Adrenal gland (tissue), 12 donors: ENCODE data around the gene MTHFD2L. TPM values are rescaled to one million over a fixed set of nuclear protein-coding genes. Genes with fewer than 3 reads are reported as not detected.

Experiments
- DNase-seq, 7 donors: peaks; one replicate each; pipeline ENCODE4 v3.0.0-alpha.2; 2019 to 2020
- H3K27ac ChIP-seq, 5 donors: fragments of 200-600 bp; sonication (generic) in 4 of 5; 1 replicate in 3 of 5; 2 replicates in 2 of 5; pipeline versions ENCODE4 v1.5.1 to v1.8.0; 2016 to 2020; ENCODE audit warnings: mild to moderate bottlenecking in 1 of 5
- H3K27me3 ChIP-seq: fragments of 200-600 bp; 2 replicates; pipeline ENCODE4 v1.8.0; 2021
- H3K36me3 ChIP-seq, 2 donors: fragments of 200-600 bp; replicated peaks in 1 of 2; 1 replicate in 1 of 2; 2 replicates in 1 of 2; pipeline versions ENCODE4 v1.5.1 to v1.8.0; 2018 to 2022
- H3K4me1 ChIP-seq, 2 donors: fragments of 200-600 bp; replicated peaks in 1 of 2; 1 replicate in 1 of 2; 2 replicates in 1 of 2; pipeline versions ENCODE4 v1.5.1 to v1.8.0; 2018 to 2021
- H3K4me3 ChIP-seq, 4 donors: fragments of 200-600 bp; sonication (generic) in 3 of 4; one replicate each; pipeline ENCODE4 v1.5.1; 2016 to 2018
- H3K9me3 ChIP-seq, 3 donors: fragments of 200-600 bp; sonication (generic) in 1 of 3; replicated peaks in 1 of 3; 1 replicate in 2 of 3; 2 replicates in 1 of 3; pipeline versions ENCODE4 v1.5.1 to v1.8.0; 2016 to 2021
- POLR2A ChIP-seq, 2 donors: fragments of 450-650 bp; IDR thresholded peaks; one replicate each; pipeline ENCODE4 v1.6.1; 2017; ENCODE audit warnings: antibody characterized with exemption in 2 of 2, mild to moderate bottlenecking in 2 of 2, moderate library complexity in 1 of 2
- whole genome bisulfite sequencing, 4 donors: extraction: QIAGEN DNeasy Blood & Tissue Kit in 2 of 4; methylation state at CpG; one replicate each; pipeline versions ENCODE4 v1.1.5 to v1.1.7; 2013 to 2017; 5-methylcytosine and 5-hydroxymethylcytosine counted together
- intact Hi-C, 2 donors: fragments of 100-400 bp; cut with DNase I; formaldehyde crosslinking; loops; one replicate each; pipeline versions ENCODE4 v1.14.1 to v1.15.0; 2022 to 2023
- polyA plus RNA-seq, 3 donors: library from polyadenylated mRNA; stranded (reverse); fragments of 200-250 nt in 2 of 3; fragments of 350-450 nt in 1 of 3; fragmentation: Illumina TruSeq in 1 of 3; extraction: RNeasy Lipid Tissue Mini Kit (QIAGEN cat#74804) in 1 of 3; gene quantifications; one replicate each; pipeline ENCODE4 v1.2.3, GENCODE V29; 2013 to 2014
- total RNA-seq, 9 donors: library from RNA; depleted of rRNA in 4 of 9; stranded (reverse); fragments of >200 nt in 4 of 9; fragments of 120-200 nt in 1 of 9; fragmentation: NEBNext Ultra II Directional in 1 of 9; extraction: Animal tissue kit (Norgen Biotek cat#: 25700) in 1 of 9; gene quantifications; one replicate each; pipeline versions ENCODE4 v1.1.0 to v1.2.4, GENCODE V29; 2013 to 2023
- TF ChIP-seq, protein P1 (sequence below), 6 experiments: fragments of 450-650 bp in 4 of 6; fragments of 200-600 bp in 2 of 6; sonication (generic) in 1 of 6; IDR thresholded peaks; 1 replicate in 5 of 6; 2 replicates in 1 of 6; pipeline versions ENCODE4 v1.5.1 to v1.8.0; 2016 to 2021; ENCODE audit warnings: antibody characterized with exemption in 6 of 6, mild to moderate bottlenecking in 2 of 6, moderate library complexity in 1 of 6
- donor health status: healthy with polysubstance abuse.
- donor health status: Bipolar disorder and iron deficiency.
- donor health status: DM: yes; HTN: yes; CAD: no.
- donor health status: DM: no; HTN: no; CAD: no.
- donor health status: DM: no; HTN: no; CAD: no.
- donor health status: DM: yes; HTN: yes; CAD: no.

Gene MTHFD2L
- total and polyA plus RNA-seq, 12 donors, result 9.8 to 38.2 (median 15.9) TPM

DNA sequence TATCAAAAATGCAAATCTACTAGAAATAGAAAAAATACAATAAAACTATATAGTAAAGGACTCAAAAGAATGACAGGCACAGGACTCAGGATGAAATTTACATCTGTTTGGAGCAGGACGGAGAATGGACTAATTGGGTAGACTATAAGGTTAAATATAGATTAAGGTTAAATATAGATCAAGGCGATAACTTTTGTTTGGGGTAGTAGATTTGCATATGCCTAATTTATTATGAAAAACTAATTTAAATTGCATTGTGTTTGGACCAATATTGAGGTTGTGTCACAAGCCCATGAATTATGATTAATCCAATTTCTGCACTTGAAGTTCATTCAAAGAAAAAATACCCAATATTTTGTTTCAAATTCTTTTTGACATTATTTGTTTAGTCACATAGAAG is 31.0 kb downstream of the MTHFD2L start:
- H3K9me3 ChIP-seq, result no peaks in the 10 kb centered on the region
- no peak for TF ChIP-seq POLR2A (IDR thresholded peaks at IDR 0.05)
- H3K27me3 ChIP-seq, result no peaks in the 10 kb centered on the region
- intact Hi-C loops, result loop anchor here in 1 of 2 donors (10.0 kb wide), 1 partner anchor 126 kb away; no protein-coding TSS in a partner anchor
- H3K4me1 ChIP-seq, result no peaks in the 10 kb centered on the region
- H3K36me3 ChIP-seq, result no peaks in the 10 kb centered on the region
- no peak overlapping the region for H3K4me3 ChIP-seq
- DNase-seq, result no peak
- WGBS, 4 donors, result 56 to 74% (median 69%) methylated on average over 2 of the region's 2 CpGs
- H3K27ac ChIP-seq, result no peak overlapping the region

DNA sequence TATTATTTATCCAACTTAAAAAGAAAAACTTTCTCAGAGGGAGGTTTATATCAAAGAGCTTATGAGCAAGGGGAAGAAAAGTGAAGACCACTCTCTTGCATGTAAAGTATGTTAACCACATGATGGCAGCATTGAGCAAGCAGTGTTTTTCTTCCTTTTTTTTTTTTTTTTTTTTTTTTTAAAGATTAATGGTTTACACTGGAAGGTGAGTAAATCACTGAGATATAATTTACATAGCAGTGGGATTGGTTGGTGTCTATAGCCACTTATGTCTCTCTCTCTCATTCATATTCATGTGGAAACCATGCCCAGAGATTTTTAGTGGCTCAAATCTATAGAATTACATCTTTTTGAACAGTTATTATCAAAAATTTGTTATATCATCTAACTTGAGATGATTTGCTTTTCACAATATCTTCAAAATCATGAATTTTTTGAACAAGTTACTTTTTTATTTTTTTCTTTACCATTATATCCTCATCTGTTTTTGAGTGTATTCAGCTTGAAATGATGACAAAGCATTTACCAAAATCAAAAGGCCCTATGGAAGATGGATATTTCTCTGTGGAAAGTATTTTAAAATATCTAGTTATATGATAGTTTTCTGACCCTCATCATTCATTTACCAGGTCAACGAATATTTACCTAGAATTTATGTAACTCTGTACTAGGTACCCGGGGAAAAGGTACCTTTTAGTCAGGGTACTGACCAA is 31.6 kb downstream of the MTHFD2L start:
- no peak overlapping the region for H3K4me3 ChIP-seq
- no peaks in the 10 kb centered on the region for H3K9me3 ChIP-seq
- no peaks in the 10 kb centered on the region for H3K4me1 ChIP-seq
- no peaks in the 10 kb centered on the region for H3K36me3 ChIP-seq
- no peak for TF ChIP-seq POLR2A (IDR thresholded peaks at IDR 0.05)
- TF ChIP-seq, protein P1, sequence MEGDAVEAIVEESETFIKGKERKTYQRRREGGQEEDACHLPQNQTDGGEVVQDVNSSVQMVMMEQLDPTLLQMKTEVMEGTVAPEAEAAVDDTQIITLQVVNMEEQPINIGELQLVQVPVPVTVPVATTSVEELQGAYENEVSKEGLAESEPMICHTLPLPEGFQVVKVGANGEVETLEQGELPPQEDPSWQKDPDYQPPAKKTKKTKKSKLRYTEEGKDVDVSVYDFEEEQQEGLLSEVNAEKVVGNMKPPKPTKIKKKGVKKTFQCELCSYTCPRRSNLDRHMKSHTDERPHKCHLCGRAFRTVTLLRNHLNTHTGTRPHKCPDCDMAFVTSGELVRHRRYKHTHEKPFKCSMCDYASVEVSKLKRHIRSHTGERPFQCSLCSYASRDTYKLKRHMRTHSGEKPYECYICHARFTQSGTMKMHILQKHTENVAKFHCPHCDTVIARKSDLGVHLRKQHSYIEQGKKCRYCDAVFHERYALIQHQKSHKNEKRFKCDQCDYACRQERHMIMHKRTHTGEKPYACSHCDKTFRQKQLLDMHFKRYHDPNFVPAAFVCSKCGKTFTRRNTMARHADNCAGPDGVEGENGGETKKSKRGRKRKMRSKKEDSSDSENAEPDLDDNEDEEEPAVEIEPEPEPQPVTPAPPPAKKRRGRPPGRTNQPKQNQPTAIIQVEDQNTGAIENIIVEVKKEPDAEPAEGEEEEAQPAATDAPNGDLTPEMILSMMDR (IDR thresholded peaks at IDR 0.05), result peak; percentile 19 to 74 (median 54)
- whole genome bisulfite sequencing, 4 donors, result 62 to 86% (median 70%) methylated on average over 2 of the region's 2 CpGs
- H3K27ac ChIP-seq, result no peak overlapping the region
- H3K27me3 ChIP-seq, result no peaks in the 10 kb centered on the region
- intact Hi-C loops, result loop anchor here (5.0 to 10.0 kb wide), 2 partner anchors 118 to 125 kb away; partner anchors contain the start of gene EPGN (in 1 of the 2)
- peak in 1 of 7 donors; percentile 12 for DNase-seq

DNA sequence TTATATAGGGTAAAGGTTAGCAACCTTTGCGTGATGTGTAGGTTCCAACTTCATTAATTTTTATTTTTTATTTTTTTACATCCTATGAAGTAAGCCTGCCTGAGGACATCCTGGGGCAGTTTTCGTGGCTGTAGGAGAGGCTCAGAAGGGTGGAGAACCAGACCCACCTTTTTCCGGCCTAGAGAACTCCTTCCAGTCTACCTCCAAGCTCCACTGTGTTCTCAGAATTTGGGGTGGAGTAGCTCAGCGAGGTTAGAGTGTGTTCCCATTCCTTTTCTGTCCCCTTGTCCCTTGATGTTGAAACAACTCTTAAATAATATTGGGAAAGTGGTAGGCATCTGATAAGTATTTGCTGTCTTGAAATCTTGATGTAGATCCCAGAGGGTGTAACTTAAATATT is 32.4 kb downstream of the MTHFD2L start:
- Histone ChIP-seq H3K27ac (no peak overlapping the region), H3K4me3 (no peak overlapping the region), H3K27me3 (no peaks in the 10 kb centered on the region), H3K9me3 (no peaks in the 10 kb centered on the region), H3K36me3 (no peaks in the 10 kb centered on the region), H3K4me1 (no peaks in the 10 kb centered on the region)
- DNase-seq, result no peak
- WGBS, 4 donors, result 94 to 96% (median 94%) methylated on average over 4 of the region's 4 CpGs
- intact Hi-C loops, result loop anchor here in 1 of 2 donors (5.0 kb wide), 1 partner anchor 117 kb away; the partner anchor contains the start of gene EPGN
- TF ChIP-seq POLR2A (IDR thresholded peaks at IDR 0.05), result no peak
- TF ChIP-seq, protein P1 (IDR thresholded peaks at IDR 0.05), result no peak

DNA sequence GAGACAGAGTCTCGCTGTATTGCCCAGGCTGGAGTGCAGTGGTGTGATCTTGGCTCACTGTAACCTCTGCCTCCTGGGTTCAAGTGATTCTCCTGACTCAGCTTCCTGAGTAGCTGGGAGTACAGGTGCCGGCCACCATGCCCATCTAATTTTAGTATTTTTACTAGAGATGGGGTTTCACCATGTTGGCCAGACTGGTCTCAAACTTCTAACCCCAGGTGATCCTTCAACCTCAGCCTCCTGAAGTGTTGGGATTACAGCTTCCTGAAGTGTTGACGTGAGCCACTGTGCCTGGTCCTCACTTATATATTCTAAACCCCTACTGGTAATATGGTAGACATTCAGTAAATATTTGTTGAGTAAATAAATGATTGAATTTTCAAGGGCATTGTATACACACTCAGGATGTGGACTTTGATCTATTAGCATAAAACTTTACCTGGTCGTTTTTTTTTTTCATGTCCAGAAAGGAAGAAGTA is 33.0 kb downstream of the MTHFD2L start:
- Histone ChIP-seq H3K27me3 (no peaks in the 10 kb centered on the region), H3K4me1 (no peaks in the 10 kb centered on the region), H3K4me3 (no peak overlapping the region), H3K9me3 (no peaks in the 10 kb centered on the region), H3K36me3 (no peaks in the 10 kb centered on the region), H3K27ac (no peak overlapping the region)
- 62 to 72% (median 69%) methylated on average over 4 of the region's 4 CpGs for WGBS, 4 donors
- intact Hi-C loops, result loop anchor here in 1 of 2 donors (5.0 kb wide), 1 partner anchor 116 kb away; the partner anchor contains the start of gene EPGN
- no peak for DNase-seq
- TF ChIP-seq, protein P1 (IDR thresholded peaks at IDR 0.05), result no peak
- no peak for TF ChIP-seq POLR2A (IDR thresholded peaks at IDR 0.05)
